ENCODE results near the gene RANGAP1.

DNA sequence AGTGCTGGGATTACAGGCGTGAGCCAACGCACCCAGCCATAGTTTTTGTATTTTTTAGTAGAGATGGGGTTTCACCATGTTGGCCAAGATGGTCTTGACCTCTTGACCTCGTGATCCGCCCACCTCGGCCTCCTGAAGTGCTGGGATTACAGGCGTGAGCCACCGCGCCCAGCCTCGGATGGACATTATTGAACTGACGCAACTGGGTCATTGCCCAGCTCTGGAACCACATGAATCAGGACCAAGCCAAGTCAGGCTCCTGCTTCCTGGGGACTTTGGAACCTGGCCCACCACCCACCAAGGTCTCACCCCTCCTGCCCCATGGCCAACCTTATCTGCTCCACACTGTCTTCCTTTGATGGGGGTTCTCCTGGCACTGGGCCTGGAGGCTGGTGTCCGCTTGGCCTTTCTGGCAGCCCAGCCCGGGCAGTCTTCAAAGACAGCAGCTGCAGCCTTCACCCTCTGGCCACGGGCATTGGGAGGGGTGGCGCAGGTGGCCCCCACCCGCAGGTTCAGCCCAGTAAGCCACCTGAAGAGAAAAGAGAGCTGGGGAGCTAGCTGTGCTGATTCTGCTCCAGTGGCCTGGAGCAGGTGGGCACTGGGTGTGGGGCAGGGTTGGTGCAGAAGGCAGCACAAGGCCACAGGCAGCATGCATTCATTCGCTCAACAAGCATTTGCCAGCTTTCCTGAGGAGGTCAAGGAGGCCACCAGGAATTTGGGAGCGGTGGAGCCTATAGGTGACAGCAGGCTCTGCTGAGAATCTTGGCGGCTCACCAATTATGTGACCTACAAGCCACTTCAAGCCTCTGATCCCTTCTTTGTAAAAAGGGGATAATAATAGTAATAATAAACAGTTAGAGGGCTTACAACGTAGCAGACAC lies 50.9 kb downstream of the RANGAP1 start:
- TF ChIP-seq POLR2A (IDR thresholded peaks at IDR 0.05) (no peak), POLR2AphosphoS5 (IDR thresholded peaks at IDR 0.05) (no peak)
- TF ChIP-seq, protein P1, sequence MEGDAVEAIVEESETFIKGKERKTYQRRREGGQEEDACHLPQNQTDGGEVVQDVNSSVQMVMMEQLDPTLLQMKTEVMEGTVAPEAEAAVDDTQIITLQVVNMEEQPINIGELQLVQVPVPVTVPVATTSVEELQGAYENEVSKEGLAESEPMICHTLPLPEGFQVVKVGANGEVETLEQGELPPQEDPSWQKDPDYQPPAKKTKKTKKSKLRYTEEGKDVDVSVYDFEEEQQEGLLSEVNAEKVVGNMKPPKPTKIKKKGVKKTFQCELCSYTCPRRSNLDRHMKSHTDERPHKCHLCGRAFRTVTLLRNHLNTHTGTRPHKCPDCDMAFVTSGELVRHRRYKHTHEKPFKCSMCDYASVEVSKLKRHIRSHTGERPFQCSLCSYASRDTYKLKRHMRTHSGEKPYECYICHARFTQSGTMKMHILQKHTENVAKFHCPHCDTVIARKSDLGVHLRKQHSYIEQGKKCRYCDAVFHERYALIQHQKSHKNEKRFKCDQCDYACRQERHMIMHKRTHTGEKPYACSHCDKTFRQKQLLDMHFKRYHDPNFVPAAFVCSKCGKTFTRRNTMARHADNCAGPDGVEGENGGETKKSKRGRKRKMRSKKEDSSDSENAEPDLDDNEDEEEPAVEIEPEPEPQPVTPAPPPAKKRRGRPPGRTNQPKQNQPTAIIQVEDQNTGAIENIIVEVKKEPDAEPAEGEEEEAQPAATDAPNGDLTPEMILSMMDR (IDR thresholded peaks at IDR 0.05): no peak

Measured in sigmoid colon (tissue), 4 donors.